ENCODE data around the gene NDN. TPM values are rescaled to one million over a fixed set of nuclear protein-coding genes. Genes with fewer than 3 reads are reported as not detected.

NDN gene
- total and polyA plus RNA-seq, 4 donors: 3.2 to 37.2 (median 4.0) TPM

DNA sequence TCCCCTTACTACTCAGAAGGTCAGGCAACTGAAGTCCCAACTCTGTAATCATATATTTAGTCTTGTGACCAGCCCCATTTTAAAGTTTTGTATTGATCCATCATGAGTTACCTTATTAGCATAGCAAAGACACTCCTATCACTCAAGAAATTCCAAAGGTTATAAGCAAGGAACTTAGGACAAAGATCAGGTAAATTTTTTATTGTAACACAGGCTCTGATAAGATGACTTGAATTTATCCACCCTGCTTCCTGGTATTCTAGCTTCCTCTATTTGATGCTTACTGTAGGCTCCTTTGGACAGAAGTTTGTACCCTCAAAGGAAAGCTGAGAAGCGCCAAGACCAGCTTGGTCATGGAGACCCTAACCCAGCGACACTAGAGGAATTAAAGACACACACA is 8.2 kb upstream of the NDN start:
- no peak for DNase-seq (ENCODE audit: low spot score)
- peaks cover 0 to 3% (median 0%) of the 10 kb centered on the region in 4 donors for H3K9me3 ChIP-seq (ENCODE audit: control insufficient read depth in 4 of 4, low read length in 3 of 4)

DNA sequence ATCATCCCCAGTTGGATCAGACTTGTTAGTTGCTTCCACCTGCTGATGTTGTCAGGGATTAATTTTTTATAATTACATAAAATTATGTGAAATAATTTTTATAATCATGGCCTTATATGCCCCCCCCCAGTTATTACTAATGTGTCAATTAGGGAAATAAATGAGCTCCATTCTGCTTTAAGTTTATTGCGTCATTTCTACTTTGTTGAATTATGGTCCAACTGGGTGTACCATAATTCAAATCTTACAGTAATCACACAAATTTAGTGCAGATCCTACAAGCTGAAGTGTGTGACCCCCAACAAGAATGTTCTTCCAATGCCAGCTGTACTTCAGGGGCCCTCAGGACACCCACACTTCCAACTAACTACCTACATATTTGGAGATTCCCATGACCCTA is 7.5 kb upstream of the NDN start:
- Histone ChIP-seq H3K27ac (ENCODE audit: low read depth in 1 of 2, low read length in 2 of 2) (no peak overlapping the region), H3K27me3 (ENCODE audit: control insufficient read depth in 4 of 4, insufficient read depth in 4 of 4, low read length in 3 of 4) (peaks cover 0 to 2% (median 0%) of the 10 kb centered on the region in 4 donors), H3K36me3 (ENCODE audit: control insufficient read depth in 4 of 4, insufficient read depth in 3 of 4, low read depth in 1 of 4, low read length in 3 of 4) (no peaks in the 10 kb centered on the region), H3K4me1 (ENCODE audit: control insufficient read depth in 4 of 4, insufficient read depth in 4 of 4, low read length in 3 of 4) (no peaks in the 10 kb centered on the region), H3K4me3 (ENCODE audit: low read depth in 1 of 3, low read length in 3 of 3) (no peak overlapping the region), H3K9ac (ENCODE audit: low read depth in 1 of 2, low read length in 2 of 2) (no peak overlapping the region), H3K9me3 (ENCODE audit: control insufficient read depth in 4 of 4, low read length in 3 of 4) (peaks cover 0 to 3% (median 0%) of the 10 kb centered on the region in 4 donors)
- TF ChIP-seq JUND (IDR thresholded peaks at IDR 0.05) (no peak), FOXA2 (IDR thresholded peaks at IDR 0.05) (no peak), RAD21 (IDR thresholded peaks at IDR 0.05) (no peak), FOXA1 (IDR thresholded peaks at IDR 0.05) (no peak), HNF4G (IDR thresholded peaks at IDR 0.05) (no peak), HNF4A (conservative IDR thresholded peaks at IDR 0.05) (no peak), SP1 (IDR thresholded peaks at IDR 0.05) (no peak), GABPA (IDR thresholded peaks at IDR 0.05 in 1 of 2, conservative IDR thresholded peaks at IDR 0.05 in 1 of 2) (no peak), YY1 (IDR thresholded peaks at IDR 0.05) (no peak), EGR1 (IDR thresholded peaks at IDR 0.05; ENCODE audit: low read depth in 2 of 2) (no peak)
- TF ChIP-seq, protein P1, sequence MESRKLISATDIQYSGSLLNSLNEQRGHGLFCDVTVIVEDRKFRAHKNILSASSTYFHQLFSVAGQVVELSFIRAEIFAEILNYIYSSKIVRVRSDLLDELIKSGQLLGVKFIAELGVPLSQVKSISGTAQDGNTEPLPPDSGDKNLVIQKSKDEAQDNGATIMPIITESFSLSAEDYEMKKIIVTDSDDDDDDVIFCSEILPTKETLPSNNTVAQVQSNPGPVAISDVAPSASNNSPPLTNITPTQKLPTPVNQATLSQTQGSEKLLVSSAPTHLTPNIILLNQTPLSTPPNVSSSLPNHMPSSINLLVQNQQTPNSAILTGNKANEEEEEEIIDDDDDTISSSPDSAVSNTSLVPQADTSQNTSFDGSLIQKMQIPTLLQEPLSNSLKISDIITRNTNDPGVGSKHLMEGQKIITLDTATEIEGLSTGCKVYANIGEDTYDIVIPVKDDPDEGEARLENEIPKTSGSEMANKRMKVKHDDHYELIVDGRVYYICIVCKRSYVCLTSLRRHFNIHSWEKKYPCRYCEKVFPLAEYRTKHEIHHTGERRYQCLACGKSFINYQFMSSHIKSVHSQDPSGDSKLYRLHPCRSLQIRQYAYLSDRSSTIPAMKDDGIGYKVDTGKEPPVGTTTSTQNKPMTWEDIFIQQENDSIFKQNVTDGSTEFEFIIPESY (IDR thresholded peaks at IDR 0.05): no peak
- TF ChIP-seq, protein P2, sequence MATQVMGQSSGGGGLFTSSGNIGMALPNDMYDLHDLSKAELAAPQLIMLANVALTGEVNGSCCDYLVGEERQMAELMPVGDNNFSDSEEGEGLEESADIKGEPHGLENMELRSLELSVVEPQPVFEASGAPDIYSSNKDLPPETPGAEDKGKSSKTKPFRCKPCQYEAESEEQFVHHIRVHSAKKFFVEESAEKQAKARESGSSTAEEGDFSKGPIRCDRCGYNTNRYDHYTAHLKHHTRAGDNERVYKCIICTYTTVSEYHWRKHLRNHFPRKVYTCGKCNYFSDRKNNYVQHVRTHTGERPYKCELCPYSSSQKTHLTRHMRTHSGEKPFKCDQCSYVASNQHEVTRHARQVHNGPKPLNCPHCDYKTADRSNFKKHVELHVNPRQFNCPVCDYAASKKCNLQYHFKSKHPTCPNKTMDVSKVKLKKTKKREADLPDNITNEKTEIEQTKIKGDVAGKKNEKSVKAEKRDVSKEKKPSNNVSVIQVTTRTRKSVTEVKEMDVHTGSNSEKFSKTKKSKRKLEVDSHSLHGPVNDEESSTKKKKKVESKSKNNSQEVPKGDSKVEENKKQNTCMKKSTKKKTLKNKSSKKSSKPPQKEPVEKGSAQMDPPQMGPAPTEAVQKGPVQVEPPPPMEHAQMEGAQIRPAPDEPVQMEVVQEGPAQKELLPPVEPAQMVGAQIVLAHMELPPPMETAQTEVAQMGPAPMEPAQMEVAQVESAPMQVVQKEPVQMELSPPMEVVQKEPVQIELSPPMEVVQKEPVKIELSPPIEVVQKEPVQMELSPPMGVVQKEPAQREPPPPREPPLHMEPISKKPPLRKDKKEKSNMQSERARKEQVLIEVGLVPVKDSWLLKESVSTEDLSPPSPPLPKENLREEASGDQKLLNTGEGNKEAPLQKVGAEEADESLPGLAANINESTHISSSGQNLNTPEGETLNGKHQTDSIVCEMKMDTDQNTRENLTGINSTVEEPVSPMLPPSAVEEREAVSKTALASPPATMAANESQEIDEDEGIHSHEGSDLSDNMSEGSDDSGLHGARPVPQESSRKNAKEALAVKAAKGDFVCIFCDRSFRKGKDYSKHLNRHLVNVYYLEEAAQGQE (IDR thresholded peaks at IDR 0.05): no peak
- WGBS: 78% methylated on average over 1 of the region's 1 CpG
- DNase-seq (ENCODE audit: low spot score): no peak

More for the DNA sequence above, 8.2 kb upstream of the NDN start:
- 68% methylated on average over 2 of the region's 2 CpGs for WGBS
- no peaks in the 10 kb centered on the region for H3K4me1 ChIP-seq (ENCODE audit: control insufficient read depth in 4 of 4, insufficient read depth in 4 of 4, low read length in 3 of 4)
- H3K27ac ChIP-seq (ENCODE audit: low read depth in 1 of 2, low read length in 2 of 2): no peak overlapping the region
- peaks cover 0 to 2% (median 0%) of the 10 kb centered on the region in 4 donors for H3K27me3 ChIP-seq (ENCODE audit: control insufficient read depth in 4 of 4, insufficient read depth in 4 of 4, low read length in 3 of 4)
- H3K9ac ChIP-seq (ENCODE audit: low read depth in 1 of 2, low read length in 2 of 2): no peak overlapping the region
- TF ChIP-seq HNF4G (IDR thresholded peaks at IDR 0.05) (no peak), RAD21 (IDR thresholded peaks at IDR 0.05) (no peak), NR2F2 (IDR thresholded peaks at IDR 0.05) (no peak)
- TF ChIP-seq, protein P3, sequence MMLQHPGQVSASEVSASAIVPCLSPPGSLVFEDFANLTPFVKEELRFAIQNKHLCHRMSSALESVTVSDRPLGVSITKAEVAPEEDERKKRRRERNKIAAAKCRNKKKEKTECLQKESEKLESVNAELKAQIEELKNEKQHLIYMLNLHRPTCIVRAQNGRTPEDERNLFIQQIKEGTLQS (IDR thresholded peaks at IDR 0.05): no peak
- TF ChIP-seq, protein P4, sequence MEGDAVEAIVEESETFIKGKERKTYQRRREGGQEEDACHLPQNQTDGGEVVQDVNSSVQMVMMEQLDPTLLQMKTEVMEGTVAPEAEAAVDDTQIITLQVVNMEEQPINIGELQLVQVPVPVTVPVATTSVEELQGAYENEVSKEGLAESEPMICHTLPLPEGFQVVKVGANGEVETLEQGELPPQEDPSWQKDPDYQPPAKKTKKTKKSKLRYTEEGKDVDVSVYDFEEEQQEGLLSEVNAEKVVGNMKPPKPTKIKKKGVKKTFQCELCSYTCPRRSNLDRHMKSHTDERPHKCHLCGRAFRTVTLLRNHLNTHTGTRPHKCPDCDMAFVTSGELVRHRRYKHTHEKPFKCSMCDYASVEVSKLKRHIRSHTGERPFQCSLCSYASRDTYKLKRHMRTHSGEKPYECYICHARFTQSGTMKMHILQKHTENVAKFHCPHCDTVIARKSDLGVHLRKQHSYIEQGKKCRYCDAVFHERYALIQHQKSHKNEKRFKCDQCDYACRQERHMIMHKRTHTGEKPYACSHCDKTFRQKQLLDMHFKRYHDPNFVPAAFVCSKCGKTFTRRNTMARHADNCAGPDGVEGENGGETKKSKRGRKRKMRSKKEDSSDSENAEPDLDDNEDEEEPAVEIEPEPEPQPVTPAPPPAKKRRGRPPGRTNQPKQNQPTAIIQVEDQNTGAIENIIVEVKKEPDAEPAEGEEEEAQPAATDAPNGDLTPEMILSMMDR (IDR thresholded peaks at IDR 0.05; ENCODE audit: low read depth, low read length, missing input control): no peak
- H3K4me3 ChIP-seq (ENCODE audit: low read depth in 1 of 3, low read length in 3 of 3): no peak overlapping the region
- no peaks in the 10 kb centered on the region for H3K36me3 ChIP-seq (ENCODE audit: control insufficient read depth in 4 of 4, insufficient read depth in 3 of 4, low read depth in 1 of 4, low read length in 3 of 4)

Measured in liver (tissue), 9 donors.